BJ (cell line): ENCODE measurements around the gene CDH11. TPM values are rescaled to one million over a fixed set of nuclear protein-coding genes. Genes with fewer than 3 reads are reported as not detected.

Experiments used
- CTCF ChIA-PET: fragments of 350-600 bp; formaldehyde crosslinking; extraction: SDS; loops from one replicate; lab custom pipeline; 2021; ENCODE audit warnings: antibody characterized with exemption, inconsistent platforms; lab: Yijun Ruan, JAX
- POLR2A ChIA-PET: fragments of 300-600 bp; sonication (Branson Sonifier 250); formaldehyde crosslinking; extraction: SDS; loops from one replicate; lab custom pipeline; 2021; ENCODE audit warnings: antibody characterized with exemption; lab: Charles Lee
- DNase-seq: peaks from one replicate; pipeline ENCODE4 v3.0.0-alpha.2; 2011; ENCODE audit warnings: low read depth
- H3K27me3 ChIP-seq: 2 replicates; pipeline ENCODE4 v1.6.0; 2011; ENCODE audit warnings: low read length; ENCODE audit not compliant: control insufficient read depth, insufficient read depth
- H3K36me3 ChIP-seq: 2 replicates; pipeline ENCODE4 v1.5.1; 2011; ENCODE audit warnings: low read length; ENCODE audit not compliant: control insufficient read depth, insufficient read depth
- H3K4me3 ChIP-seq: 2 replicates; pipeline ENCODE4 v1.5.1; 2011; ENCODE audit warnings: low read depth, mild to moderate bottlenecking, control low read depth, low read length
- CTCF ChIP-seq: IDR thresholded peaks from 2 replicates; pipeline ENCODE4 v1.5.1; 2011; ENCODE audit warnings: low read depth, mild to moderate bottlenecking, control low read depth, inconsistent platforms, low read length, moderate library complexity; ENCODE audit not compliant: insufficient read depth
- polyA plus RNA-seq: library from polyadenylated mRNA; depleted of rRNA; stranded (reverse); fragments of >200 nt; gene quantifications from 2 replicates; pipeline ENCODE4 v1.2.3, GENCODE V29; 2011

CDH11 gene
- polyA plus RNA-seq, 1 experiment = 589 TPM

GRCh38 chr16:65041667-65042066 is 80.2 kb downstream of the CDH11 start:
- no peak for DNase-seq
- CTCF ChIA-PET = no interaction called here
- Histone ChIP-seq H3K27me3 (no peaks in the 10 kb centered on the region), H3K36me3 (peaks cover 15% of the 10 kb centered on the region), H3K4me3 (no peak overlapping the region)
- no peak for TF ChIP-seq CTCF
- POLR2A ChIA-PET = no interaction called here

GRCh38 chr16:65038100-65038499 is 83.8 kb downstream of the CDH11 start:
- Histone ChIP-seq H3K27me3 (no peaks in the 10 kb centered on the region), H3K36me3 (peaks cover 12% of the 10 kb centered on the region), H3K4me3 (no peak overlapping the region)
- DNase-seq = no peak
- no peak for TF ChIP-seq CTCF
- ChIA-PET POLR2A (no interaction called here), CTCF (no interaction called here)

GRCh38 chr16:65037556-65037955 is 84.3 kb downstream of the CDH11 start:
- ChIA-PET POLR2A (no interaction called here), CTCF (no interaction called here)
- Histone ChIP-seq H3K27me3 (no peaks in the 10 kb centered on the region), H3K4me3 (no peak overlapping the region), H3K36me3 (peaks cover 12% of the 10 kb centered on the region)
- no peak for TF ChIP-seq CTCF
- no peak for DNase-seq

- TF ChIP-seq CTCF = no peak
- no peak for DNase-seq
- ChIA-PET CTCF (no interaction called here), POLR2A (no interaction called here)
- Histone ChIP-seq H3K27me3 (no peaks in the 10 kb centered on the region), H3K36me3 (peaks cover 8% of the 10 kb centered on the region), H3K4me3 (no peak overlapping the region)
These were observed 86.9 kb downstream of the CDH11 start for GRCh38 chr16:65034915-65035314.

- POLR2A ChIA-PET = no interaction called here
- CTCF ChIA-PET = no interaction called here
These were observed 89.5 kb downstream of the CDH11 start for GRCh38 chr16:65032387-65032786.

More at GRCh38 chr16:65032387-65032786, 89.5 kb downstream of the CDH11 start:
- Histone ChIP-seq H3K27me3 (no peaks in the 10 kb centered on the region), H3K36me3 (peaks cover 8% of the 10 kb centered on the region), H3K4me3 (no peak overlapping the region)
- TF ChIP-seq CTCF = no peak
- DNase-seq = no peak
